K562 (cell line): ENCODE data around the gene DEF6. TPM values are rescaled to one million over a fixed set of nuclear protein-coding genes. Genes with fewer than 3 reads are reported as not detected.

ENCODE experiments used
- BCOR ChIP-seq: fragments of 450-650 bp; IDR thresholded peaks from 2 replicates; pipeline ENCODE4 v1.6.1; 2016
- CHD1 ChIP-seq: fragments of 200-600 bp; sonication (generic); IDR thresholded peaks from one replicate; pipeline ENCODE4 v1.6.1; 2012; ENCODE audit warnings: mild to moderate bottlenecking, moderate library complexity, low read length, inconsistent platforms
- FOXK2 ChIP-seq, 2 experiments: fragments of 450-650 bp; IDR thresholded peaks in 1 of 2; conservative IDR thresholded peaks in 1 of 2; 2 replicates each; pipeline ENCODE4 v1.6.1; 2016; ENCODE audit warnings: low read depth in 2 of 2, mild to moderate bottlenecking in 1 of 2
- MECOM ChIP-seq: fragments of 250-450 bp; sonication (Bioruptor Pico); IDR thresholded peaks from 2 replicates; pipeline ENCODE4 v1.8.0; 2022; ENCODE audit warnings: inconsistent platforms
- NFATC3 ChIP-seq: fragments of 450-650 bp; IDR thresholded peaks from 2 replicates; pipeline ENCODE4 v1.6.1; 2017; ENCODE audit warnings: mild to moderate bottlenecking
- RAD51 ChIP-seq: fragments of 450-650 bp; IDR thresholded peaks from 2 replicates; pipeline ENCODE4 v1.7.1; 2016; ENCODE audit warnings: low read depth, mild to moderate bottlenecking, borderline replicate concordance
- ZNF143 ChIP-seq: sonication (generic); formaldehyde crosslinking; IDR thresholded peaks from 2 replicates; pipeline ENCODE4 v1.9.0; 2022; ENCODE audit warnings: mild to moderate bottlenecking, missing genetic modification reagents
- polyA plus RNA-seq, 8 experiments: library from polyadenylated mRNA; depleted of rRNA in 4 of 8; stranded (reverse) in 5 of 8; unstranded in 3 of 8; fragments of >200 nt; fragmentation: Nextera tagmentation in 2 of 8; fragmentation: Illumina TruSeq in 1 of 8; extraction: Ambion mirVana in 2 of 8; extraction: Trizol in 1 of 8; gene quantifications; 2 replicates each; pipeline versions ENCODE4 v1.2.1 to v1.2.3, GENCODE V29; 2011 to 2014; ENCODE audit warnings: inconsistent platforms in 1 of 8, missing spikeins in 1 of 8
- total RNA-seq, 7 experiments: library from RNA; depleted of rRNA in 6 of 7; stranded (reverse); fragments of >200 nt in 6 of 7; fragmentation: Illumina TruSeq in 2 of 7; extraction: Trizol in 2 of 7; gene quantifications; 2 replicates each; pipeline versions ENCODE4 v1.2.1 to v1.2.3, GENCODE V29; 2011 to 2021; ENCODE audit warnings: low replicate concordance in 1 of 7
- TF ChIP-seq, protein P1 (sequence below): fragments of 450-650 bp; IDR thresholded peaks from 2 replicates; pipeline ENCODE4 v1.7.1; 2018; ENCODE audit warnings: mild to moderate bottlenecking, low read depth; ENCODE audit not compliant: partially characterized antibody
- TF ChIP-seq, protein P2 (sequence below), 3 experiments: IDR thresholded peaks in 2 of 3; conservative IDR thresholded peaks in 1 of 3; 2 replicates each; pipeline ENCODE4 v1.5.1; 2011 to 2012; ENCODE audit warnings: low read length in 3 of 3, mild to moderate bottlenecking in 3 of 3, control low read depth in 2 of 3, improper control_type of control experiment in 1 of 3, inconsistent platforms in 1 of 3, low read depth in 1 of 3, mixed read lengths in 1 of 3, moderate library complexity in 1 of 3; ENCODE audit not compliant: insufficient read depth in 2 of 3
- TF ChIP-seq, protein P3 (sequence below): sonication (generic); formaldehyde crosslinking; IDR thresholded peaks from 2 replicates; pipeline ENCODE4 v1.8.0; 2022; ENCODE audit warnings: mild to moderate bottlenecking, missing genetic modification reagents
- TF ChIP-seq, protein P4 (sequence below): sonication (generic); formaldehyde crosslinking; IDR thresholded peaks from 2 replicates; pipeline ENCODE4 v1.8.0; 2022; ENCODE audit warnings: mild to moderate bottlenecking, low read depth, missing genetic modification reagents
- TF ChIP-seq, protein P5 (sequence below): fragments of 250-450 bp; sonication (Bioruptor Pico); IDR thresholded peaks from 2 replicates; pipeline ENCODE4 v1.5.0; 2021
- TF ChIP-seq, protein P6 (sequence below), 2 experiments: IDR thresholded peaks; 2 replicates each; pipeline ENCODE4 v1.6.1; 2011; ENCODE audit warnings: borderline replicate concordance in 1 of 2, control low read depth in 1 of 2, low read depth in 1 of 2, low read length in 1 of 2, mild to moderate bottlenecking in 1 of 2, mixed read lengths in 1 of 2, moderate library complexity in 1 of 2; ENCODE audit not compliant: insufficient read depth in 1 of 2, insufficient read length in 1 of 2, poor library complexity in 1 of 2, severe bottlenecking in 1 of 2; ENCODE audit errors: extremely low read depth in 1 of 2
- TF ChIP-seq, protein P7 (sequence below): IDR thresholded peaks from 2 replicates; pipeline ENCODE4 v1.6.1; 2011; ENCODE audit warnings: borderline replicate concordance, low read depth, mild to moderate bottlenecking, moderate library complexity, low read length; ENCODE audit not compliant: insufficient read depth, poor library complexity, severe bottlenecking

The DEF6 gene
- total and polyA plus RNA-seq, 9 of the 15 experiments (the other 6 are each of a cell fraction or from before 2014, with no cell fraction given): 1.3 to 44.6 (median 22.7) TPM

DNA sequence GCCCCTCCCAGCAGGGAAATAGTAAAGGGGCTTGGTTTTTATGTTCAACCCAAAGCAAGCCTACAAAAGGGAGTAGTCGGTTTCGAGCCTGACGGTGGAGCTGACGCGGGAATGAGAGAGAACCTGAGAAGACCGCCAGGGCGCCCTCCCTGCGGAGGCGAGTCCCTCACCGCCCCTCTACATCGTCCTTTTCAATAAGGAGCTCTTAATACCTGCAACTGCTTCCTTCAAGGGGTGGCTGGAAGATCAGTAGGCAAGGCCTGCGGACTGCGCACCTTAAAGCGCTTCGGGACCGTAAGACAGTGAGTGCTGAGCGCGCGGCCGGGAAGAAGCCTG is 38.8 kb upstream of the DEF6 start (continued):
- TF ChIP-seq, protein P1, sequence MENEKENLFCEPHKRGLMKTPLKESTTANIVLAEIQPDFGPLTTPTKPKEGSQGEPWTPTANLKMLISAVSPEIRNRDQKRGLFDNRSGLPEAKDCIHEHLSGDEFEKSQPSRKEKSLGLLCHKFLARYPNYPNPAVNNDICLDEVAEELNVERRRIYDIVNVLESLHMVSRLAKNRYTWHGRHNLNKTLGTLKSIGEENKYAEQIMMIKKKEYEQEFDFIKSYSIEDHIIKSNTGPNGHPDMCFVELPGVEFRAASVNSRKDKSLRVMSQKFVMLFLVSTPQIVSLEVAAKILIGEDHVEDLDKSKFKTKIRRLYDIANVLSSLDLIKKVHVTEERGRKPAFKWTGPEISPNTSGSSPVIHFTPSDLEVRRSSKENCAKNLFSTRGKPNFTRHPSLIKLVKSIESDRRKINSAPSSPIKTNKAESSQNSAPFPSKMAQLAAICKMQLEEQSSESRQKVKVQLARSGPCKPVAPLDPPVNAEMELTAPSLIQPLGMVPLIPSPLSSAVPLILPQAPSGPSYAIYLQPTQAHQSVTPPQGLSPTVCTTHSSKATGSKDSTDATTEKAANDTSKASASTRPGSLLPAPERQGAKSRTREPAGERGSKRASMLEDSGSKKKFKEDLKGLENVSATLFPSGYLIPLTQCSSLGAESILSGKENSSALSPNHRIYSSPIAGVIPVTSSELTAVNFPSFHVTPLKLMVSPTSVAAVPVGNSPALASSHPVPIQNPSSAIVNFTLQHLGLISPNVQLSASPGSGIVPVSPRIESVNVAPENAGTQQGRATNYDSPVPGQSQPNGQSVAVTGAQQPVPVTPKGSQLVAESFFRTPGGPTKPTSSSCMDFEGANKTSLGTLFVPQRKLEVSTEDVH: no peak
- TF ChIP-seq NFATC3 (peak; percentile 80; the same call in 1 of the 2 replicates), CHD1 (peak; percentile 40), RAD51 (no peak), MECOM (CRISPR knock-in tag) (peak; percentile 56), BCOR (0 out of 2 replicates have a peak, but pooled peaks have one; percentile 10), FOXK2 (conservative IDR thresholded peaks at IDR 0.05 in 1 of 2, IDR thresholded peaks at IDR 0.05 in 1 of 2; ENCODE audit: low read depth in 2 of 2) (no peak), ZNF143 (CRISPR knock-in tag) (0 out of 2 replicates have a peak, but pooled peaks have one; percentile 5)
- TF ChIP-seq, protein P2, sequence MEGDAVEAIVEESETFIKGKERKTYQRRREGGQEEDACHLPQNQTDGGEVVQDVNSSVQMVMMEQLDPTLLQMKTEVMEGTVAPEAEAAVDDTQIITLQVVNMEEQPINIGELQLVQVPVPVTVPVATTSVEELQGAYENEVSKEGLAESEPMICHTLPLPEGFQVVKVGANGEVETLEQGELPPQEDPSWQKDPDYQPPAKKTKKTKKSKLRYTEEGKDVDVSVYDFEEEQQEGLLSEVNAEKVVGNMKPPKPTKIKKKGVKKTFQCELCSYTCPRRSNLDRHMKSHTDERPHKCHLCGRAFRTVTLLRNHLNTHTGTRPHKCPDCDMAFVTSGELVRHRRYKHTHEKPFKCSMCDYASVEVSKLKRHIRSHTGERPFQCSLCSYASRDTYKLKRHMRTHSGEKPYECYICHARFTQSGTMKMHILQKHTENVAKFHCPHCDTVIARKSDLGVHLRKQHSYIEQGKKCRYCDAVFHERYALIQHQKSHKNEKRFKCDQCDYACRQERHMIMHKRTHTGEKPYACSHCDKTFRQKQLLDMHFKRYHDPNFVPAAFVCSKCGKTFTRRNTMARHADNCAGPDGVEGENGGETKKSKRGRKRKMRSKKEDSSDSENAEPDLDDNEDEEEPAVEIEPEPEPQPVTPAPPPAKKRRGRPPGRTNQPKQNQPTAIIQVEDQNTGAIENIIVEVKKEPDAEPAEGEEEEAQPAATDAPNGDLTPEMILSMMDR (IDR thresholded peaks at IDR 0.05 in 2 of 3, conservative IDR thresholded peaks at IDR 0.05 in 1 of 3; ENCODE audit: insufficient read depth in 2 of 3, low read depth in 1 of 3, low read length in 3 of 3): peak in 2 of 3 experiments; percentile 10 to 30; a peak in 2 of 6 replicates
- TF ChIP-seq, protein P3, sequence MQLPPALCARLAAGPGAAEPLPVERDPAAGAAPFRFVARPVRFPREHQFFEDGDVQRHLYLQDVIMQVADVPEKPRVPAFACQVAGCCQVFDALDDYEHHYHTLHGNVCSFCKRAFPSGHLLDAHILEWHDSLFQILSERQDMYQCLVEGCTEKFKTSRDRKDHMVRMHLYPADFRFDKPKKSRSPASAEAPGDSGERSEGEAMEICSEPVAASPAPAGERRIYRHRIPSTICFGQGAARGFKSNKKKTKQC: 0 out of 2 replicates have a peak, but pooled peaks have one; percentile 24
- TF ChIP-seq, protein P4, sequence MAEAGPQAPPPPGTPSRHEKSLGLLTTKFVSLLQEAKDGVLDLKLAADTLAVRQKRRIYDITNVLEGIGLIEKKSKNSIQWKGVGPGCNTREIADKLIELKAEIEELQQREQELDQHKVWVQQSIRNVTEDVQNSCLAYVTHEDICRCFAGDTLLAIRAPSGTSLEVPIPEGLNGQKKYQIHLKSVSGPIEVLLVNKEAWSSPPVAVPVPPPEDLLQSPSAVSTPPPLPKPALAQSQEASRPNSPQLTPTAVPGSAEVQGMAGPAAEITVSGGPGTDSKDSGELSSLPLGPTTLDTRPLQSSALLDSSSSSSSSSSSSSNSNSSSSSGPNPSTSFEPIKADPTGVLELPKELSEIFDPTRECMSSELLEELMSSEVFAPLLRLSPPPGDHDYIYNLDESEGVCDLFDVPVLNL: no peak
- TF ChIP-seq, protein P5, sequence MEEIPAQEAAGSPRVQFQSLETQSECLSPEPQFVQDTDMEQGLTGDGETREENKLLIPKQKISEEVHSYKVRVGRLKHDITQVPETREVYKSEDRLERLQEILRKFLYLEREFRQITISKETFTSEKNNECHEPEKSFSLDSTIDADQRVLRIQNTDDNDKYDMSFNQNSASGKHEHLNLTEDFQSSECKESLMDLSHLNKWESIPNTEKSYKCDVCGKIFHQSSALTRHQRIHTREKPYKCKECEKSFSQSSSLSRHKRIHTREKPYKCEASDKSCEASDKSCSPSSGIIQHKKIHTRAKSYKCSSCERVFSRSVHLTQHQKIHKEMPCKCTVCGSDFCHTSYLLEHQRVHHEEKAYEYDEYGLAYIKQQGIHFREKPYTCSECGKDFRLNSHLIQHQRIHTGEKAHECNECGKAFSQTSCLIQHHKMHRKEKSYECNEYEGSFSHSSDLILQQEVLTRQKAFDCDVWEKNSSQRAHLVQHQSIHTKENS (CRISPR knock-in tag): no peak
- TF ChIP-seq, protein P6, sequence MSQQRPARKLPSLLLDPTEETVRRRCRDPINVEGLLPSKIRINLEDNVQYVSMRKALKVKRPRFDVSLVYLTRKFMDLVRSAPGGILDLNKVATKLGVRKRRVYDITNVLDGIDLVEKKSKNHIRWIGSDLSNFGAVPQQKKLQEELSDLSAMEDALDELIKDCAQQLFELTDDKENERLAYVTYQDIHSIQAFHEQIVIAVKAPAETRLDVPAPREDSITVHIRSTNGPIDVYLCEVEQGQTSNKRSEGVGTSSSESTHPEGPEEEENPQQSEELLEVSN (IDR thresholded peaks at IDR 0.05; ENCODE audit: borderline replicate concordance in 1 of 2, extremely low read depth in 1 of 2, insufficient read depth in 1 of 2, insufficient read length in 1 of 2, low read depth in 1 of 2, low read length in 1 of 2, poor library complexity in 1 of 2, severe bottlenecking in 1 of 2): peak in 1 of 2 experiments; percentile 60
- TF ChIP-seq, protein P7, sequence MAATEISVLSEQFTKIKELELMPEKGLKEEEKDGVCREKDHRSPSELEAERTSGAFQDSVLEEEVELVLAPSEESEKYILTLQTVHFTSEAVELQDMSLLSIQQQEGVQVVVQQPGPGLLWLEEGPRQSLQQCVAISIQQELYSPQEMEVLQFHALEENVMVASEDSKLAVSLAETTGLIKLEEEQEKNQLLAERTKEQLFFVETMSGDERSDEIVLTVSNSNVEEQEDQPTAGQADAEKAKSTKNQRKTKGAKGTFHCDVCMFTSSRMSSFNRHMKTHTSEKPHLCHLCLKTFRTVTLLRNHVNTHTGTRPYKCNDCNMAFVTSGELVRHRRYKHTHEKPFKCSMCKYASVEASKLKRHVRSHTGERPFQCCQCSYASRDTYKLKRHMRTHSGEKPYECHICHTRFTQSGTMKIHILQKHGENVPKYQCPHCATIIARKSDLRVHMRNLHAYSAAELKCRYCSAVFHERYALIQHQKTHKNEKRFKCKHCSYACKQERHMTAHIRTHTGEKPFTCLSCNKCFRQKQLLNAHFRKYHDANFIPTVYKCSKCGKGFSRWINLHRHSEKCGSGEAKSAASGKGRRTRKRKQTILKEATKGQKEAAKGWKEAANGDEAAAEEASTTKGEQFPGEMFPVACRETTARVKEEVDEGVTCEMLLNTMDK: peak; percentile 62
